C4-2B (cell line): ENCODE measurements around the gene PLXNA4.

ENCODE experiments used
- H3K27ac ChIP-seq: fragments of 450-650 bp; 2 replicates; pipeline ENCODE4 v1.5.1; 2017
- CTCF ChIP-seq: fragments of 450-650 bp; conservative IDR thresholded peaks from 2 replicates; pipeline ENCODE4 v1.5.1; 2017; ENCODE audit warnings: mild to moderate bottlenecking
- ZFX ChIP-seq: fragments of 450-650 bp; IDR thresholded peaks from 2 replicates; pipeline ENCODE4 v1.6.1; 2017

Gene PLXNA4

GRCh38 chr7:132511387-132511786 lies 64.9 kb downstream of the PLXNA4 start:
- H3K27ac ChIP-seq: no peak overlapping the region
- TF ChIP-seq CTCF: no peak
- no peak for TF ChIP-seq ZFX

- no peak for TF ChIP-seq CTCF
- TF ChIP-seq ZFX: no peak
These were observed 66.6 kb downstream of the PLXNA4 start for GRCh38 chr7:132509643-132510042.

GRCh38 chr7:132508724-132509353 lies 67.4 kb downstream of the PLXNA4 start:
- no peak overlapping the region for H3K27ac ChIP-seq
- no peak for TF ChIP-seq ZFX
- TF ChIP-seq CTCF: no peak

More at GRCh38 chr7:132509643-132510042, 66.6 kb downstream of the PLXNA4 start:
- H3K27ac ChIP-seq: no peak overlapping the region

- TF ChIP-seq ZFX: no peak
- no peak for TF ChIP-seq CTCF
- no peak overlapping the region for H3K27ac ChIP-seq
These were observed 71.4 kb downstream of the PLXNA4 start for GRCh38 chr7:132504852-132505251.

GRCh38 chr7:132504071-132504470 lies 72.2 kb downstream of the PLXNA4 start:
- TF ChIP-seq ZFX (no peak), CTCF (no peak)

GRCh38 chr7:132503415-132503814 lies 72.9 kb downstream of the PLXNA4 start:
- H3K27ac ChIP-seq: no peak overlapping the region
- no peak for TF ChIP-seq ZFX
- no peak for TF ChIP-seq CTCF

More at GRCh38 chr7:132504071-132504470, 72.2 kb downstream of the PLXNA4 start:
- no peak overlapping the region for H3K27ac ChIP-seq

GRCh38 chr7:132501956-132502355 lies 74.3 kb downstream of the PLXNA4 start:
- H3K27ac ChIP-seq: no peak overlapping the region
- no peak for TF ChIP-seq ZFX
